ENCODE results near the gene ISYNA1.

Gene ISYNA1

DNA sequence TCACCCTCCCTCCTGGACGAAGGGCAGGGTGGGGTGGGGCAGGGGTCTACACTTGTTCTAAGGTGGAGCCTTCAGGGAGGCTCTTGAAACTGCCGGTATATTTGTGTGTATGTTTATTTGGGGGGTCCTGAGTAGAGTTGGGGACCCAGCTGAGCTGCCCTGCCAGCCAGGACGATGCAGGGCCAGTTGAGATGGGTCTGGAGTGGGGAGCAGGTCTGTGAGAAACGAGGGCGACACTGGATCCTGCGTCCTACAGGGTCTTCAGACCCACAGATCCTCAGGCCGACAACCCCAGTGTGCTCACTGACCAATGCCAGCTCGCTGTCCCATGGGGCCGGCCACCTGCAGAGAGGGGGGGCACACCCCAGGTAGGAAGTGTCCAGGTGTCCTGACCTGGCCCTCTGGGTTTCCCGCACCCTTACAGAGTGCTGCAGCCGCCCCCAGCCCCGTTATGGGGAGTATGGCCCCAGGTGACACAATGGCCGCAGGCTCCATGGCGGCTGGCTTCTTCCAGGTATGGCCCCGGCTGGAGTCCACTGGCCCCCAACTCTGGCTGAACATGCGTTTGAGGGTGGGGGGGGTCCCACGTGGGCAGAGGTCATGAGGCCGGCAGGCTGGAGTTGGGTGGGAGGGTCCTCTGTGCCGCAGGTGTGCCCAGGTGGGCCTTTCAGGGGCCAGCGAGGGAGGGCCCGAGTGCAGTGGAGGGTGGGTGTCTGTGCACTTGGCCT, 7.4 kb downstream of the ISYNA1 start:
- no peak for DNase-seq

DNA sequence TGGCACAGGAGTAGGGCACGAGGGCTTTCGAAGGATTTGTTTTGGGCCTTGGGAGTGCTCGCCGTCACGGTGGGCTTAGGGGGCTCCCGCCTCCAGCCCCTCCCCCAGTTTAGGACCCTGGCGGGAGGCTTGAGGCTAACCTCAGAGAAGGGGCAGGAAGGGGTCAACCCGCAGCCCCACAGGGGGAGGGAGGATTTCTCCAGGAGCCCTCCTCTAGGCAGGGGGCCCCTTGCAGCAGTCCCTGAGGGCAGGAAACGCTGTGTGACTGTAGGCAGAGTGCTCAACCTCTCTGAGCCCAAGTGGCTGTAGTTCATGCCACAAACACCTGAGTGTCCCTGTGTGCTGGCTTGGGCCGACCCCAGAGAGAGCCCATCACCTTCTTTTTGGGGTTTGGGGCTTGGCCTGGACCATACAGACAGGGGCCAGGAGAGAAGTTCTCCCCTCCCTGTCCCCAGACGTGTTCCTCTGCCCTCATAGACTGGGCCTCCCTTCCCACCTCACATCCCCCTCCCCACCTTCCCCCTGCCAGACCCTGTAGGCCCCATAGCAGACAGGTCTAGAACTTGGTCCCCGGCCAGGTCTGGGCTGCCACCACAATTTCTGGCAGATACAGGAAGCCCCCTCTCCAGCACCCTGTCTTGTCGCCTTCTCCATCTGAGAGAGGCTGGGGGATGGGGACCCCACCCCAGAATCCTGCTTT, 8.1 kb downstream of the ISYNA1 start:
- DNase-seq = no peak

DNA sequence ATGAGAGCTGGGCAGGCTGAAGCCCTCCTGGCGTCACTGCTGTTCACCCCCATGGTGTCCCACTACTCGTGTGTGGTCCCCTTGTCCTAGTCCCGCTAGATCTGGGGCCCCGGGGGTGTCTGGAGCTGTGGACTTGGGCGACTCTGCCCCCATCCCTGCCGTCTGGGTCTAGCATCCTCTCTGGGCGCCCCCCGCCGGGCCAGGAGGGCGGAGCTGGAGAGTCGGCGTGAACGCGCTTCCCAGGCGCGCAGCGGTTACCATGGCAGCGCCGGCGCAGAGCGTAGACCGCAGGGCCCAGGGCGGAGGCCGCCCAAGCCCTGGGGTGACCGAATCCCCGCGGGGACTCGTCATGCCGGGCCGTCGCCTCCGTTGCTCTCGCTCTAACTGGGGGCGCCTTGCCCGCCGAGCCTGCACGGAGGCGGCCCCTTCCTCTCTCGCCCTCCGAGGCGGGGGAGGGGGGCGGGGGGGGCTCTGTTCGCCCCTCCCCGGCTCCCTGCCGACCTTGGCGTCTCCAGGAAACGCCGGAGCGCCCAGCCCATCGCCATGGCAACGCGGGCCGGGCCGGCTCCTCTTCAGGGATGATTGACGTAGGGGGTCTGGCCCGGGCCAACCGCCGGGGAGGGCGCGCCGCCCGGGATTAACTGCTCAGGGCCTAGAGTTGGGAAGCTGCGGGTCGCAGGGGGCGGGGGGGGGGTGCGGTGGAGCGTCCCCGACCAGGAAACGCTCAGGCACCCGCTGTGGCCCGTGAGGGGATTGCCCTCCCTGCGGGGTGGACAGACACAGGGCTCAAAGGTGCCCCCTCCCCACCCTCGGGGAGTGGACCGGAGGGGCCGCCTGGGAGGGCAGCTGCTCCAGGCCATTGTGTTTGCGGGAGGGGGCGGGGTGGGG, 8.9 kb downstream of the ISYNA1 start:
- peak; percentile 71 for DNase-seq

DNA sequence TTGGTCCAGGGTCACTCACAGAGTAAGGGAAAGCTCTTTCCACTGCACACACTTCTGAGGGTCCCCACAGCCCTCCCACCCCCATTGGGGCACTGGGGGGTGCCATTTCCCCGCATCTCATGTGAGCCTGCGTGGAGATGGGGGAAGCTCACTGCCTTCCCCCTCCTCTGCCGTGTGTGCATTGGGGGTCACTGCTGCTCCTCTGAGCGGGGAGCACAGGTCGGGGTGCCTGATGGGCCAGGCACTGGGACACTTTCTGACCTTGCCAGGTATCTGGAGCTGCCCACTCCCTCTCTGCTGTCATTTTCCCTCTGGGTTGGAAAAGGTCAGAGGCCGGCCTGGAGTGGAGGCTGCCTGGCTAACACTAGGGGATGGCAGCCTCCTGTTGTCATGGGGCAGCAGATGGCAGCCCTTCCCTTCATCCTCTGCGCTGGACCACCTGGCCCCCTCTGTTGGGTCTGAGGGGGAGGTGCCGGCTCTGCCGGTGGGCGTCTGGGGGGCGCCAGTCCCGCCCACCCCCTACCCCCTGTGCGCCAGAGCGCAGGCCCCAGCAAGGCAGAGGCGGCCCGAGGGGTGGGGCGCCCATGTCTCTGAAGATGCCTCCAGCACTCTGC, 9.7 kb downstream of the ISYNA1 start:
- DNase-seq = no peak

DNA sequence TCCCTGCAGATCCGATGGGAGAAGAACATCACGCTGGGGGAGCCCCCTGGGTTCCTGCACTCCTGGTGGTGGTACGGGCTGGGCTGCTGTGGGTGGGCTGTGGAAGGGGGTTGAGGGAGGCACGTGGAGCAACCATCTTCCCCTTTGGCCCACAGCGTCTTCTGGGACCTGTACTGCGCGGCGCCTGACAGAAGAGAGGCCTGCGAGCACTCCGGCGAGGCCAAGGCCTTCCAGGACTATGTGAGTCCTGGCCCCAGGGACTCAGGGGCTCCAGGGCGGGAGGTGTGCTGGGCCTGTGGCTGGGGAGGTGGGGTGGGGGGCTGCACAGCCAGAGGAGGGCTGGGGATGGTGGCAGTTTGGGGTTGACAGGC, 10.2 kb downstream of the ISYNA1 start:
- DNase-seq = no peak

DNA sequence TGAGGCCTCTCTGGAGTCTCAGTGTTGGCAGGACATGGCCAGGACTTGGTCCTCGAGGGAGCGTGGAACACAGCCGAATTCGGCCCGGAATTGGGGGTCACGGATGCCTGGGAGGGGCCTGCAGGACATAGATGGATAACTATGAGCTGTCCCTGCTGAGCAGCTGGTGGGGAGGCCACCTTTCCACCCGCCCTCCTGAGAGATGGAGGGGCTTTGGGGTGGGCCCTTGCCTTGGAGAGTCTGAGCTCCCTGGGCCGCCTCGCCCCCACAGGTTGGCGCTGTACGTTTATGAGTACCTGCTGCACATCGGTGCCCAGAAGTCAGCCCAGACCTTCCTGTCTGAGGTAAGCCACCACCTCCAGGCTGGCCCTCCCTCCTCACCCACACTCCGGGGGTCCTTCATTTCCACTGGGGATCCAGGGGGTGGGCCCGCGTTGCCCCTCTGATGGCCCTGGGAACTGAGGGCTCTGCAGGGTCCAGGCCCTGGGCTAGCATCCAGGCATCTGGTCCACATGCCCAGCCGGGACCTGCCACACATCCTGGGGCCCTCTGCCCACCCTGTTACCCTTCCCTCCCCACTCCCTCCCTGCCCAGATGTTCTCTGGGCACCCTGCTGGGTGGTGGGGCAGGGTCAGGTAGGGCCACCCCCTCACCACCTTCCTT, 10.7 kb downstream of the ISYNA1 start:
- DNase-seq = no peak

DNA sequence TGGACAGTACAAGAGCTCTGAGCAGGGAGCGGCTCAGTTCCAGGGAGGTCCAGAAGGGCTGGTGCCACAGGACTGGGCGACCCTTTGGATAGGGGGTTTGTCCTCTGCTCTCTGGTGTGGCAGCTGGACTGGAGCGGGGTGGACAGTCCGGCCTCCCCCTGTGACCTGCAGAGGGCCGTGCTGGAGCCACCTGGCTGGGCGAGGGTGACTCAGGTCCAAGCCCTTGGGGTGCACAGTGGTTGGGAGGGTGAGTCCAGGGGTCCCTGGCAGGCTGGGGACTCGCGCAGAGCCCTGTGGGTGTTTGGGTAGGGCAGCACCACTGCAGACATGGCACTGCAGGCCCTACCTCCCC, 11.5 kb downstream of the ISYNA1 start:
- no peak for DNase-seq

DNA sequence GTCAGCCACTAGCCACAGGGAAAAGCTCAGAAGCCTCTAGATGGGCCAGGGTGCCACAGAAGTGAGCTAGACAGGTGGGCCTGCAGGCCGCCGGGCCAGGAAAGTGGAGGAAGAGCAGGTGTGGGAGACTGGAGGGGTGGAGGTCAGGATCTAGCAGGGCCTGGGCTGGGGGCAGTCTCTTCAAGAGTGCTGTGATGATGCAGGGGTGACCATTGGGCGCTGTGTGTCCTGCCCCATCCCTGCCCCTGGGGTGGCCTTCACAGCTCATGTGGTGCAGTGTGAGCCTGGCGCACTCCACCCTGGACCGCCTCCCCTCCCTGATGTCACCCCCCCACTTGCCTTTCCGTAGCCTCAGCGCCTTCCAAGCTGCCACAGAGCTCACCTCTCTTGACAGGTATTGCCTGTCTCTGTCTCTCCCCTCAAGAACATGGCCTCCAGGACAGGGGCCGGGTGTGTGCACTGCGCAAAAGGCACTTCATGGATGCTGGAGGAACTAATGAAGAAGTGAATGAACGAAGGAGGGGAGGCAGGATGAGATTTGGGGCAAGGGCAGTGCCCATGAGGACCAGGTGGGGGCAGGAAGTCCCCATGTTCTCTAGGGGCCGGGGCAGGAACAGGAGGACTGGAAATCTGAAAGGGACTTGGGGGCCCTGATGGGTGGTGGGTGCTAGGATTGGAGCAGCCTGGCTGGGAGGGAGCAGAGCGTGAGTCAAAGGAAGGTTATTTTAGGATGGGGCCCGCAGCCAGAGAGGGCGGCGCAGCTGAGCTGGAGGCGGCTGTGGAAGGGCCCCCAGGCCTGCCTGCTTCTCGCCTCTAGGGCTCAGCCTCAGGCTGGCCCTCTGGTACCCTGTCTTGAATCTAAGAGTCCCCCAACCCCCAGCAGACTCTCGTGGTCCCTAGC, 12.2 kb downstream of the ISYNA1 start:
- peak; percentile 68 for DNase-seq

DNA sequence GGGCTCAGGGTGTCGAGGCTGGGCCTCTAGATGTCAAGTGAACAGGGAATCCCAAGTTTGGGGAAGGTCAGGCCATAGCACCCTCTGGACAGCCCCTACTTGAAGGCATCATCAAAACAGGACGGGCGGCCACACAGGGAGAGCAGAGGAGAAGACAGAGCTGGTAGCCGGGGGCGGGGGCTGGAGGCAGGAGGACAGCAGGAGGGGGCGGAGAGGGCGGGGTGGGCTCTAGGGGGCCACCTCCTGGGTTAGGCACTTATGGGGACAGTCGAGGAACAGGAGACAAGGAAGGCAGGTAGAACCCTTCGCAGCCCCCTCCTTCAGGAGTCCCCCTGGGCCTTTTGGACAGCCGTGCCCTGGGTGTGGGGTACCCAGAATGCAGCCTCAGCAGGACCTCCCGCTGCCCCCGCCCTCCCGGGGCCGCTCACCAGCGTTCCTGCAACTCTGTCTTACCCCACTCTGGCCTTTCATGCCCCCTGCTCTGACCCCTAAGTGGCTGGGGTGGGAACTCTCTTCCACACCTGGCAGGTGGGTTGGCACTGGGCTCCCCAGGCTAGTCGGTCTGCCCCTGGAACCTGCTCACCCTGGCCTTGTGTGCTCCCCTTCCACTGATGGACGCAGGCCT, 12.9 kb downstream of the ISYNA1 start:
- no peak for DNase-seq

DNA sequence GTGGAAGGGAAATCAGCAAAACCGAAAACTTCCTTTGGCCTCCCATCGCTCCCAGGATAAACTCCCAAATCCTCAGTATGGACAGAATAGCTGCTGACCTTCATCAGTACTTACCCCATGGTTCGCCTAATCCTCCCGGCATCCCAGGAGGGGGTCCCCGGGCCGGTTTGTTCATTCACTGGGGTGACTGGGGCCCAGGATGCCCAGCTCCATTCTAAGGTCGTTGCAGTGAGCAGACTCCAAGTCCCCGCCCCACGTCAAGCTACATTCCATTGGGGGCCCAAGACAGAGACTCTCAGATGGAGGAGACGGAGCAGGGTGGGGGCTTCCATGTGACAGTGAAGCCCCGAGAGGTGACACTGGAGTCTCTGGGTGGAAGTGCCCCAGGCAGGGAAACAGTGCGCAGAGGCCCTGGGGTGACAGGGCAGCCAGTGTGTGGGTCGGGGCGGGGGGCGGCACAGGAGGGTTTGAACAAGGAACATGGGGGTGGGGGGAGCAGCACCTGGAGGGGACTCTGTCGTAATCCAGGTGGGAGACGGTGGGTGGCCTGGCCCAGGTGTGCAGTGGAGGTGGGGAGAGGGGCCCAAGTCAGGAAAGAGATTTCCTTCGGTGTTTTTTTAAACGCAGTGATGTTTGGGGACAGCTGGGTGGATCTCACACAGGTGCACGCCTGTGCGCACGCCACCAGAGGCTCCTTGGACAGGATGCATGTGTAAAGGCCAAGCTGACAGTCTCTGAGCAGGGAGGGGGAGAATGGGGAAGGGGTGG, 13.6 kb downstream of the ISYNA1 start:
- DNase-seq = no peak

DNA sequence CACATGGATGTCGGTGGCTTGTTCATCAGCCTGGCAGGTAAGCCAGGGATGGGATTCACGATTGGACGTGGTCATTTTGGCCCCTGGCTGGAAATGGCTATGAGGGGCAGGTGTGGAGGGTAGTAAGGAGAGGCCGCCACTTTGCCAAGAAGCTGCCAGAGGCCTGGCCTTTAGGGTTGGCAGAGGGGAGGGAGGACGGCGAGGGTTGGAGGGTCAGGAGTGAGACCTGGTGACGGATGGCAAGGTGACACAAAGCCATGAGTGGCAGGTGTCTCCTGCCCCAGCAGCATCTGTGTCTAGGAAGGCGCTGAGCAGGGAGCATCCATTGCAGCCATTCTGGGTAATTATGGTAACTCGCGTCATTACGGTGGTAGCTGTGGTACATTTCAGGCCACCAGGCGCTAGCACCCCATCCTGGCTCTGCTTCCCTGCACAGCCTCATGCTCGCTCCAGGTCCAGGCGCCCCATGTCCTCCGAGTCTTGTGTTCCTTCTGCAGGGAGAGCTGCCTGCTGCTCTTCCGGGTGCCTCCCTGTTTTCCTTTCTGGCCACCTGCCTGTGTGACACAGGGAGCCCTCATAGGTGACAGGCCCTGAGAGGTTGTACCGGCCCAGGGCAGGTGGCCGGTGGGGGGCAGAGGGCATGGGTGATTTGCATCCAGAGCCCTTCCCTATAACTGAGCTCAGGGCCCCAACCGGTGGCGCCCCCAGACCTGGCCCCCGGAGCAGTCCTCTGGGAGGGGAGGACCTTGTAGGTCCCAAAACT, 14.5 kb downstream of the ISYNA1 start:
- no peak for DNase-seq

DNA sequence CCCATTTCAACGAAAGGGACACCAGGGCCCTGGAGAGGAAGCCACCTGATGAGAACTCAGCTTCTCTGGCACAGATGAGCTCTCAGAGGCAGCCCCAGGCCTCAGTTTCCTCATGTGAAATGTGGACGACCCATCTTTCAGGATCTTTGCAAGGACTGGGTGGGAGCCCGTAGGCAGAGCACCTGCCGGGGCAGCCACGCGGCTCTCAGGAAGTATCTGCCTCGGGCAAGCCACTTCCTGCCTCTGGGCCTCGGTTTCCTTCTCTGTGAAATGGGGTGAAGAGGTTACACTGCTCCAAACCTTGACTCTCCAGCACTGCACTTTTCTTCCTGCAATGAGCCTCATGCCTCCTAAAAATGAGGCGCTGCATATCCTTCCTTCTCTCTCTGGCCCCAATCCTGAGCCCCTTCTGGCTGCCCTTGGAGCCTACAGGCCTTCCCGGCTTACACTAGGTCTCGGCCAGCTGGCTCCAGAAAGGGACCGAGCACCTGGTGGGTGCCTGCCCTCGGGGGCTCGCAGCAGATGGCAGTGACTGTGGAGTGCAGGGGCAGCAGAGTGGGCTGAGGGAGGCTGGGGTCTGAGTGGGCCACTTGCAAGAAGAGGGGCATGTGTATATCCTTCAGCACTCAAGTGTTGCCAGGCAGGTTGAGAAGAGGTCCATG, 15.3 kb downstream of the ISYNA1 start:
- no peak for DNase-seq

DNA sequence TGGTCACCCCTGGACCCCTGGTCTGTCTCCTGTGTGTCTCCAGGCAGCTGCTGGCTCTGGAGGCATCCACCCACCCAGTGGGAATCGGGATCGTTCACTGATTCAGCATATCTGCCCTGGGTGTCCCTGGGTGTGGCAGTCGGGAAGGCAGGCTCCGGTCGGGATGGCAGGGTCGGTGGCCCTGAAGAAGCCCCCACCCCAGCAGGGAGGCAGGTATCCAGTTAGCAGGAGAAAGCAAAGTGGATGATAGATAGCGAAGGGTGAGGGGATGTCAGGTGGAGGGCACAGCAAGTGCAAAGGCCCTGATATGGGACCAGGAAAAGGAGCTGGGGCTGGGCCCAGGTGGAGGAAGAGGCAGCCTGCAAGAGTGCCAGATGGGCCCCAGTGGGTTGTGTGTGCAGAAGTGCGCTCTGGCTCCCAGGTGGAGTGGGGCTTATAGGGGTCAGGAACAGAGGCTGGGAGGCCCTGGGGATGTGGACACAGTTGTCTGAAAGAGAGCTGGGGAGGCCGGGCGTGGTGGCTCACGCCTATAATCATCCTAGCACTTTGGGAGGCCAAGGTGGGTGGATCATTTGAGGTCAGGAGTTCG, 16.5 kb downstream of the ISYNA1 start:
- DNase-seq = no peak

DNA sequence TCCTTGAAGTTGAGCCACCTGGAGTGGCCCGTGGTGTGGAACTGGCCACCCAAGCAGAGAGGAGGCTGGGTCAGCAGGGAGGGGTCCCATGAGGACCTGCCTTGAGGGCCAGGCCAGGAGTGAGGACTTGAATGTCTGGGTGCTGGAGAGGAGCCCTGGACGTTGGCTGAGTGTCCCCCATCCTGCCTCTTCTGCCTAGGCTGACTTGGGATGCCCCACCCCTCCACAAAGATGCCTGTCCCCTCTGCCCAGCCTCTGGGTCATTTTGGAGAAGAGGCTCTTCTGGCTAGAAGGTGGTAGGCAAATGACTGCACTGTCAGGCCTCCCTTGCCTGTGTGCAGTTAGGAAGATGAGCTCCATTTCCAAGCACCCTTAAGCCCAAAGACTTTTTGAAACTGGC, 17.0 kb downstream of the ISYNA1 start:
- no peak for DNase-seq

DNA sequence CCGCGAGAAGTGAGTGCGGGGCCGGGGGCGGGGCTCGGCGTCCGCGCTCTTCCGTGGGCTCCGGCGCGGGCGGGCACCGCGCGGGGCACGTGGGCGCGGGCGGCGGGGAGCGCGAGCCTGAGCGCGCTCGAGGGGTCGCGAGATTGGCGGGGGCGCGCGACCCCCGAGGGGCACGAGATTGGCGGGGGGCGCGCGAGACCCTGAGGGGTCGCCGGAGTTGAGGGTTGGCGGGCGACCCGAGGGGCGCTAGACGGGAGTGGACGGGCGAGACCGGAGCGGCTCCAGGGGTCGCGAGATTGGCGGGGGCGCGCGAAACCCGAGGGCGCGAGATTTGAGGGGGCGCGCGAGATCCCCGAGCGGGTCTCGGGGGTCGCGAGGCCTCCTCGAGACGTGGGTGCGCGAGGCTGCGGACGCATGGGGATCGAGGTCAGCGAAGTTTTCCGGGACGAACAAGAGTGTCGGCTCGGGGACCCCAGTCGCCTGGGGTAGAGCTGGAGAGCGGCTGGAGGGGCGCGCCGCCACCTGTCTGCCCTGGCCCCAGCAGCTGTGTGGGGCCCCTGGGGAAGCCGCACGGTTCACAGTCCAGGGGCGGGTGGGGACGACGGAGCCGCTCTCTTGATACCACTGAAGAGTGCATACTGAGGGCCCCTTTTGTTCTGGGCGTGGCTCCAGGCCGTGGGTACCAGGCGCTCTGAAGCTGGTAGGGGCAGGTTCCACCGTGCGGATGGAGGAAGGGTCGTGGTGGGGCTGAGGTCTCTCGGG, 18.1 kb downstream of the ISYNA1 start:
- DNase-seq = no peak

DNA sequence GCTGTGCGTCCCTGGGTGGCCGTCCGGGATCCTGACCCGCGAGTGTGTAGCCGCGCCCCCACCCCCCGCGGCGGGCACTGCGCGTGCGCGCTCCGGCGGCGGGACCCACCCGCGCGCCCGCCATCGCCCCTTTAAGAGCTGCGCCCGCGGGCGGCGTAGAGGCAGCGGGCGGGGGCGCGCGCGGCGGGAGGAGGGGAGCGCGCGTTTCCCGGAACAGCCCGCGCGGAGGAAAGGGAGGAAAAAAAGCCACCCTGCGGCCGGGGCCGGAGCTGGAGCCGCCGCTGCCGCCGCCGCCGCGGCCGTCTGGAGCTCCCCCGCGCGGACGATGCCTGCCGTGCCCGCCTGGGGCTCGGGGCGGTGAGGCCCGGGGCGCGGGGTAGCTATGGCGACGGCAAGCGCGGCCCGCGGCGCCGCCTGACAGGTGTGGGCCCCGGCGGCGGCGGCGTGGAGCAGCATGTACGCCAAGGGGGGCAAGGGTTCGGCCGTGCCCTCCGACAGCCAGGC, 18.7 kb downstream of the ISYNA1 start, which contains the start of gene SSBP4:
TSS of gene SSBP4 (plus strand) at position 204 of the 504 bp plus-strand sequence. CDS start at position 455, 251 bp downstream.
- peak; percentile 77 for DNase-seq

DNA sequence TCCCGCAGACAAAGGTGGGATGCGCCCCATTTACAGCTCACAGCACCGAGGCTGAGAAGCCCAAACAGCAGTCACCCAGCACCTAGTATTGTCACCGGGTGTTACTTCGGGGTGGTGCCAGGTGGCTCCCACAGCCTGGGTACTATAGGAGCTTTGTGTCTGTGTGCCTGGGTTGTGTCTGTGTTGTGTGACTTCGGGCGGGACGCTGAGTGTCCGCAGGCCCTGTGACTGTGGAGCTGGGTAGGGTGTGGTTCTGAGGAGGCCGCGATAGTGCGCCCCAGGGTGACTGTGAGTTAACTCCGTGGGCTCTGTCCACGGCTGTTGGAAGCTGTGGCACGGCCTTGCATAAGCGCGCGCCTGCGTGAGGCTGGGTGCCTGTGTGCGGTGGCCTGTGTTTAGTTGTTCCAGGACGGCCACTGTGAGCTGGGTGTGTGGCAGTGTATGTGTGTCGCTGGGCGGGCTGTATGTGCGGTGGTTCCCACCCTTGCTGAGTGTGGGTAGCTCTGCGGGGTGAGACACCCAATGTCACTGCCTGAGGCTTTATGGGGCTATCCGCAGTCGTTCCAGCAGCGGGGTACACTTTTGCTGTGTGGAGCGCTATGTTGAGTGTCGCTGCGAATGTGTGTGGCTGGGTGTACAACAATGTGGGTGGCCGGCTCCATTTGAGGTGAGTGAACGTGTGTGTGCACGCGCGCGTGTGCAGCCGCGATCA, 19.3 kb downstream of the ISYNA1 start:
- DNase-seq = no peak

Data from HCEC 1CT (cell line).